Stomach (tissue), 9 donors: ENCODE results near the gene SHF. TPM values are rescaled to one million over a fixed set of nuclear protein-coding genes. Genes with fewer than 3 reads are reported as not detected.

Experiments used
- DNase-seq, 2 donors: peaks; one replicate each; pipeline versions ENCODE4 v3.0.0 to v3.0.0-alpha.2; 2013 to 2019
- H3K27ac ChIP-seq, 5 donors: fragments of 200-600 bp in 4 of 5; sonication (generic) in 4 of 5; one replicate each; pipeline ENCODE4 v1.5.1; 2013 to 2019; ENCODE audit warnings: mild to moderate bottlenecking in 1 of 5, moderate library complexity in 1 of 5
- H3K27me3 ChIP-seq, 3 donors: fragments of 200-600 bp; sonication (generic); one replicate each; pipeline ENCODE4 v1.5.1; 2017 to 2019; ENCODE audit warnings: mixed run types in 1 of 3
- H3K36me3 ChIP-seq, 4 donors: fragments of 200-600 bp; sonication (generic); 1 replicate in 3 of 4; 2 replicates in 1 of 4; pipeline ENCODE4 v1.5.1; 2016 to 2019
- H3K4me1 ChIP-seq, 4 donors: fragments of 200-600 bp; sonication (generic); one replicate each; pipeline ENCODE4 v1.5.1; 2016 to 2019
- H3K4me3 ChIP-seq, 4 donors: fragments of 200-600 bp; sonication (generic) in 3 of 4; one replicate each; pipeline ENCODE4 v1.5.1; 2016 to 2019; ENCODE audit warnings: mild to moderate bottlenecking in 1 of 4
- H3K9me3 ChIP-seq, 4 donors: fragments of 200-600 bp; sonication (generic); one replicate each; pipeline ENCODE4 v1.5.1; 2016 to 2019
- EP300 ChIP-seq: sonication (generic); formaldehyde crosslinking; IDR thresholded peaks from one replicate; pipeline ENCODE4 v1.6.1; 2017; ENCODE audit warnings: antibody characterized with exemption
- POLR2A ChIP-seq, 4 donors: fragments of 450-650 bp; IDR thresholded peaks; one replicate each; pipeline ENCODE4 v1.6.1; 2016; ENCODE audit warnings: antibody characterized with exemption in 4 of 4, control low read depth in 2 of 4, mild to moderate bottlenecking in 1 of 4, moderate library complexity in 1 of 4
- POLR2AphosphoS5 ChIP-seq, 3 donors: sonication (generic); formaldehyde crosslinking; IDR thresholded peaks; one replicate each; pipeline ENCODE4 v1.6.1; 2016; ENCODE audit warnings: antibody characterized with exemption in 3 of 3
- WGBS, 5 donors: extraction: QIAGEN DNeasy Blood & Tissue Kit in 3 of 5; methylation state at CpG; one replicate each; pipeline versions ENCODE4 v1.1.5 to v1.1.7; 2013 to 2018; 5-methylcytosine and 5-hydroxymethylcytosine counted together
- intact Hi-C: fragments of 100-400 bp; cut with DNase I; formaldehyde crosslinking; loops from one replicate; pipeline ENCODE4 v1.15.1; 2023; ENCODE audit warnings: low total_unique reads
- polyA plus RNA-seq, 3 donors: library from polyadenylated mRNA; stranded (reverse); fragments of 200-250 nt; gene quantifications; one replicate each; pipeline ENCODE4 v1.2.3, GENCODE V29; 2013
- total RNA-seq, 5 donors: library from RNA; depleted of rRNA; stranded (reverse); fragments of >200 nt; gene quantifications; one replicate each; pipeline versions ENCODE4 v1.1.0 to v1.2.3, GENCODE V29; 2014 to 2016
- TF ChIP-seq, protein P1 (sequence below), 7 experiments: fragments of 450-650 bp in 4 of 7; fragments of 200-600 bp in 3 of 7; sonication (generic) in 3 of 7; IDR thresholded peaks; one replicate each; pipeline ENCODE4 v1.5.1; 2016 to 2019; ENCODE audit warnings: antibody characterized with exemption in 7 of 7, control low read depth in 2 of 7, mild to moderate bottlenecking in 1 of 7
- donor health status: healthy with polysubstance abuse.
- donor health status: Bipolar disorder and iron deficiency.
- donor health status: healthy.

SHF gene
- total and polyA plus RNA-seq, 8 donors, result 0.43 to 15.9 (median 6.1) TPM

DNA sequence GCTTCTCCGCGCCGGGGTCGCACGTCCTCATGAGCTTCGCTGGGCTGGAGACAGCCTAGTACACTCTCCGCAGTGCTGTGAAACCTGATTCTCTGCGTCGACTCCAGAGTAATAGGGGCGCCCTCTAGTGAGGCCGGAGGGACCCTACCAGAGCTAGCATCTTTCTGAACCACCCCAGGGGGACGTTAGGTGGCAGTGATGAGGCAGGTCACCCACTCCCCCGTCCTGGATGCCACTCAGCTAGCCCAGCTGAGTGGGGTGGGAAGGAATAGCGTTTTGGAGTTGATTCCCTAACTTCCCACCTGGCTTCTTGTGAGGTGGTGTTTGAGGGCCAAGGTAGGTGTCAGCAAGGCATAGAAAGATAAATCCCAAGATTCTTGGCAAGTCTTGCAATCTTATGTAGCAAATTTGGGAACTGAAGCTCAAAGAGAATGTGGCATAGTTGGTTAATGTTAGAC, 69.6 kb downstream of the SHF start:
- Histone ChIP-seq H3K4me3 (peak overlapping the region; percentile 18 to 52 (median 32)), H3K36me3 (no peaks in the 10 kb centered on the region), H3K27me3 (peaks cover 17 to 96% (median 48%) of the 10 kb centered on the region in 3 donors), H3K9me3 (no peaks in the 10 kb centered on the region), H3K4me1 (peaks cover 25 to 47% (median 39%) of the 10 kb centered on the region in 4 donors), H3K27ac (no peak overlapping the region)
- WGBS, 5 donors, result 1 to 2% (median 1%) methylated on average over 14 of the region's 14 CpGs
- peak; percentile 92 to 97 for DNase-seq
- TF ChIP-seq POLR2A (IDR thresholded peaks at IDR 0.05) (no peak), EP300 (no peak), POLR2AphosphoS5 (IDR thresholded peaks at IDR 0.05) (peak in 1 of 3 donors; percentile 71)
- TF ChIP-seq, protein P1, sequence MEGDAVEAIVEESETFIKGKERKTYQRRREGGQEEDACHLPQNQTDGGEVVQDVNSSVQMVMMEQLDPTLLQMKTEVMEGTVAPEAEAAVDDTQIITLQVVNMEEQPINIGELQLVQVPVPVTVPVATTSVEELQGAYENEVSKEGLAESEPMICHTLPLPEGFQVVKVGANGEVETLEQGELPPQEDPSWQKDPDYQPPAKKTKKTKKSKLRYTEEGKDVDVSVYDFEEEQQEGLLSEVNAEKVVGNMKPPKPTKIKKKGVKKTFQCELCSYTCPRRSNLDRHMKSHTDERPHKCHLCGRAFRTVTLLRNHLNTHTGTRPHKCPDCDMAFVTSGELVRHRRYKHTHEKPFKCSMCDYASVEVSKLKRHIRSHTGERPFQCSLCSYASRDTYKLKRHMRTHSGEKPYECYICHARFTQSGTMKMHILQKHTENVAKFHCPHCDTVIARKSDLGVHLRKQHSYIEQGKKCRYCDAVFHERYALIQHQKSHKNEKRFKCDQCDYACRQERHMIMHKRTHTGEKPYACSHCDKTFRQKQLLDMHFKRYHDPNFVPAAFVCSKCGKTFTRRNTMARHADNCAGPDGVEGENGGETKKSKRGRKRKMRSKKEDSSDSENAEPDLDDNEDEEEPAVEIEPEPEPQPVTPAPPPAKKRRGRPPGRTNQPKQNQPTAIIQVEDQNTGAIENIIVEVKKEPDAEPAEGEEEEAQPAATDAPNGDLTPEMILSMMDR (IDR thresholded peaks at IDR 0.05), result peak in 5 of 7 experiments; percentile 90 to 96 (median 94)
- intact Hi-C loops, result no loop called here

DNA sequence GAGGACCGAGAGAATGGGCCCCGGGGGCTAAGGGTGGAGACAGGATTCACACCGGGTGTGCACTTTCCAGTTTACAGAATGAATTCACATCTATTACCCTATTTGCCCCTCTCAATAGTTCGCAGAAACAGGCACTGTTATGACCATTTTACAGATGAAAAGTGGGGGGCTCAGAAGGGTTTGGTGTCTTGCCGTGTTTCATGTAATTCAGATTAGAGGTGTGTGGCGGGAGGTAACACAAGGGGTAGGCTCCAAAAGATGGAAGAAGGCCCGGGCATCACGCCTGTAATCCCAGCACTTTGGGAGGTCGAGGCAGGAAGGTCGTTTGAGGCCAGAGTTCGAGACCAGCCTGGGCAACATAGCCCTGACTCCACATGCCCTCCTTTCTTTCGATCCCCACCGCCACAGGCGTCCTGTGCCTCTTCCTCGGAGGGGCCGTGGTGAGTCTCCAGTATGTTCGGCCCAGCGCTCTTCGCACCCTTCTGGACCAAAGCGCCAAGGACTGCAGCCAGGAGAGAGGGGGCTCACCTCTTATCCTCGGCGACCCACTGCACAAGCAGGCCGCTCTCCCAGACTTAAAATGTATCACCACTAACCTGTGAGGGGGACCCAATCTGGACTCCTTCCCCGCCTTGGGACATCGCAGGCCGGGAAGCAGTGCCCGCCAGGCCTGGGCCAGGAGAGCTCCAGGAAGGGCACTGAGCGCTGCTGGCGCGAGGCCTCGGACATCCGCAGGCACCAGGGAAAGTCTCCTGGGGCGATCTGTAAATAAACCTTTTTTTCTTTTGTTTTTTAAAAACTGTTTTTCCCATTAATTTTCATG, 70.2 kb downstream of the SHF start:
- no peak for DNase-seq
- Histone ChIP-seq H3K9me3 (no peaks in the 10 kb centered on the region), H3K4me1 (peaks cover 31 to 54% (median 46%) of the 10 kb centered on the region in 4 donors), H3K36me3 (no peaks in the 10 kb centered on the region), H3K27me3 (peaks cover 21 to 96% (median 54%) of the 10 kb centered on the region in 3 donors), H3K27ac (peak overlapping the region in 1 of 5 donors; percentile 4), H3K4me3 (peak overlapping the region; percentile 18 to 52 (median 32))
- TF ChIP-seq POLR2A (IDR thresholded peaks at IDR 0.05) (no peak), POLR2AphosphoS5 (IDR thresholded peaks at IDR 0.05) (no peak), EP300 (no peak)
- TF ChIP-seq, protein P1 (IDR thresholded peaks at IDR 0.05), result no peak
- intact Hi-C loops, result no loop called here
- WGBS, 5 donors, result 31 to 41% (median 34%) methylated on average over 22 to 33 of the region's 33 CpGs

Other genes with a start within 250 kb of the SHF start
- gene TERB2, start 231.3 kb downstream of the SHF start, total RNA-seq, result not detected
- gene TERB2, start 231.3 kb downstream of the SHF start, polyA plus RNA-seq, result not detected
- 10 to 100 TPM in 3 of 5 donors, 1 to 10 TPM in 2; 5.5 to 43.3 (median 17.0) TPM for gene SORD, start 164.8 kb downstream of the SHF start, total RNA-seq
- 10 to 100 TPM; 10.5 to 33.5 (median 13.7) TPM for gene SORD, start 164.8 kb downstream of the SHF start, polyA plus RNA-seq
- 100 to 1,000 TPM in 2 of 5 donors, 10 to 100 TPM in 2, 1 to 10 TPM in 1; 1.2 to 445 (median 94.9) TPM for gene DUOX2, start 73.8 kb downstream of the SHF start, total RNA-seq
- 10 to 100 TPM in 2 of 3 donors, 1 to 10 TPM in 1; 6.4 to 22.9 (median 21.1) TPM for gene DUOX2, start 73.8 kb downstream of the SHF start, polyA plus RNA-seq
- gene DUOXA2, start 73.6 kb downstream of the SHF start, total RNA-seq, result 100 to 1,000 TPM in 1 of 5 donors, 10 to 100 TPM in 2, 1 to 10 TPM in 1, not detected in 1; 1.3 to 119 (median 28.0) TPM
- gene DUOXA2, start 73.6 kb downstream of the SHF start, polyA plus RNA-seq, result 10 to 100 TPM in 2 of 3 donors, 1 to 10 TPM in 1; 8.9 to 43.3 (median 25.0) TPM
- gene DUOXA1, start 58.1 kb downstream of the SHF start, total RNA-seq, result 10 to 100 TPM in 3 of 5 donors, 1 to 10 TPM in 1, not detected in 1; 2.4 to 29.6 (median 18.8) TPM
- 10 to 100 TPM; 26.4 to 96.7 (median 27.1) TPM for gene DUOXA1, start 58.1 kb downstream of the SHF start, polyA plus RNA-seq
- gene DUOX1, start 58.0 kb downstream of the SHF start, total RNA-seq, result 100 to 1,000 TPM in 2 of 5 donors, 10 to 100 TPM in 1, 1 to 10 TPM in 1, not detected in 1; 2.9 to 114 (median 87.8) TPM
- gene DUOX1, start 58.0 kb downstream of the SHF start, polyA plus RNA-seq, result 10 to 100 TPM; 16.3 to 62.6 (median 32.3) TPM
- 10 to 100 TPM in 1 of 5 donors, 1 to 10 TPM in 3, not detected in 1; 1.8 to 48.8 (median 6.1) TPM for gene SLC28A2, start 64.3 kb upstream of the SHF start, total RNA-seq
- gene SLC28A2, start 64.3 kb upstream of the SHF start, polyA plus RNA-seq, result 1 to 10 TPM in 1 of 3 donors, under 1 TPM in 2; 0.06 to 1.8 (median 0.25) TPM
- gene GATM, start 190.6 kb upstream of the SHF start, total RNA-seq, result 100 to 1,000 TPM in 1 of 5 donors, 10 to 100 TPM in 4; 30.4 to 110 (median 53.3) TPM
- 10 to 100 TPM; 22.6 to 68.7 (median 52.8) TPM for gene GATM, start 190.6 kb upstream of the SHF start, polyA plus RNA-seq